SK-N-SH treated with all-trans-retinoic acid at 6 μM for 48 hours (cell line): Measurements from ENCODE around the gene NKAPD1.
"Not testable (repeated sequence)": the region's sequence is repeated elsewhere in the genome, so short reads cannot be mapped to it uniquely, and the experiment has no call there.

Experiments used
- ATAC-seq: fragments of 200-7000 bp; cut with Tn5 transposase; 3 replicates; pipeline ENCODE4 v1.9.1; 2020; ENCODE audit warnings: mild to moderate bottlenecking, moderate library complexity
- ARNTL ChIP-seq: fragments of 450-650 bp; formaldehyde crosslinking; IDR thresholded peaks from 2 replicates; pipeline ENCODE4 v1.5.0; 2020; ENCODE audit warnings: low read depth, mild to moderate bottlenecking, moderate library complexity, borderline replicate concordance
- BACH2 ChIP-seq: fragments of 250-450 bp; sonication (Bioruptor Pico); IDR thresholded peaks from 2 replicates; pipeline ENCODE4 v1.9.0; 2021; ENCODE audit warnings: mild to moderate bottlenecking, borderline replicate concordance
- CSRNP3 ChIP-seq: fragments of 250-450 bp; sonication (Bioruptor Pico); IDR thresholded peaks from 2 replicates; pipeline ENCODE4 v1.5.1; 2021; ENCODE audit warnings: mild to moderate bottlenecking, moderate library complexity
- ESRRG ChIP-seq: fragments of 250-450 bp; sonication (Bioruptor Pico); IDR thresholded peaks from 2 replicates; pipeline ENCODE4 v1.6.1; 2021; ENCODE audit warnings: mild to moderate bottlenecking
- GLIS3 ChIP-seq: fragments of 250-450 bp; sonication (Bioruptor Pico); IDR thresholded peaks from 2 replicates; pipeline ENCODE4 v1.5.0; 2020; ENCODE audit warnings: mild to moderate bottlenecking, moderate library complexity
- ISL1 ChIP-seq: fragments of 250-450 bp; sonication (Bioruptor Pico); IDR thresholded peaks from 2 replicates; pipeline ENCODE4 v2.1.2; 2022; ENCODE audit warnings: mild to moderate bottlenecking, moderate library complexity
- OSR1 ChIP-seq: fragments of 250-450 bp; sonication (Bioruptor Pico); IDR thresholded peaks from 2 replicates; pipeline ENCODE4 v1.8.0; 2022; ENCODE audit warnings: moderate library complexity, mild to moderate bottlenecking, inconsistent platforms
- PATZ1 ChIP-seq: fragments of 250-450 bp; sonication (Bioruptor Pico); IDR thresholded peaks from 2 replicates; pipeline ENCODE4 v1.8.0; 2020; ENCODE audit warnings: mild to moderate bottlenecking, moderate library complexity, borderline replicate concordance
- POU6F1 ChIP-seq: fragments of 250-450 bp; sonication (Bioruptor Pico); IDR thresholded peaks from 2 replicates; pipeline ENCODE4 v1.8.0; 2021; ENCODE audit warnings: low read depth, mild to moderate bottlenecking, moderate library complexity, borderline replicate concordance
- PPARA ChIP-seq: fragments of 250-450 bp; sonication (Bioruptor Pico); IDR thresholded peaks from 2 replicates; pipeline ENCODE4 v1.5.0; 2020; ENCODE audit warnings: mild to moderate bottlenecking, borderline replicate concordance
- RARB ChIP-seq: fragments of 250-450 bp; sonication (Bioruptor Pico); IDR thresholded peaks from 2 replicates; pipeline ENCODE4 v1.8.0; 2021; ENCODE audit warnings: mild to moderate bottlenecking, moderate library complexity
- TCF4 ChIP-seq: fragments of 250-450 bp; sonication (Bioruptor Pico); IDR thresholded peaks from 2 replicates; pipeline ENCODE4 v1.8.0; 2021; ENCODE audit warnings: mild to moderate bottlenecking, moderate library complexity, borderline replicate concordance
- TOX ChIP-seq: fragments of 250-450 bp; sonication (Bioruptor Pico); IDR thresholded peaks from 2 replicates; pipeline ENCODE4 v1.8.0; 2021; ENCODE audit warnings: mild to moderate bottlenecking, moderate library complexity, borderline replicate concordance
- TSHZ2 ChIP-seq: fragments of 250-450 bp; sonication (Bioruptor Pico); IDR thresholded peaks from 2 replicates; pipeline ENCODE4 v1.5.0; 2020; ENCODE audit warnings: mild to moderate bottlenecking, moderate library complexity
- ZFP3 ChIP-seq: fragments of 250-450 bp; sonication (Bioruptor Pico); IDR thresholded peaks from 2 replicates; pipeline ENCODE4 v1.5.0; 2020; ENCODE audit warnings: mild to moderate bottlenecking, moderate library complexity
- ZFP30 ChIP-seq: fragments of 450-650 bp; formaldehyde crosslinking; IDR thresholded peaks from 2 replicates; pipeline ENCODE4 v1.5.0; 2022; ENCODE audit warnings: mild to moderate bottlenecking, moderate library complexity
- ZNF70 ChIP-seq: fragments of 450-650 bp; formaldehyde crosslinking; IDR thresholded peaks from 2 replicates; pipeline ENCODE4 v1.5.0; 2020; ENCODE audit warnings: mild to moderate bottlenecking, moderate library complexity

The NKAPD1 gene

DNA sequence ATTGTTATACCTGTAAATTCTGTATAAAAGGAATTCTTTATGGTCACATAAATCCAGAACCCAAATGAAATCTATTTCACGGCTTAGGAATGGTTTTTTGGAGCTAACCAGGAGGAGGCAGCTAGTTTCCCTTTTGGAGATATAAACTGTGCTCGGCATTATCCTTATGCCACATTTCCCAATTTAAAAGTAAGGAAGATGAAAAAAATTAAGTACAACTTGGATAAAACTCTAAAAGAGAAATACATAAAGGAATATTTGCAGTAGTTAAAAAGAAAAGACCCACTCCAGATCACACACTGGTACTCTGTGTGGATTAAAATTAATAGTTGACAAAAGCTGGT, 31.2 kb upstream of the NKAPD1 start (continued):
- TF ChIP-seq CSRNP3 (CRISPR knock-in tag) (no peak), PATZ1 (CRISPR knock-in tag) (no peak), ISL1 (CRISPR knock-in tag) (no peak), BACH2 (CRISPR knock-in tag) (no peak), TCF4 (no peak), ZFP30 (CRISPR knock-in tag) (no peak), RARB (CRISPR knock-in tag) (no peak)

GRCh38 chr11:112044961-112045360, 29.1 kb upstream of the NKAPD1 start:
- TF ChIP-seq GLIS3 (no peak), BACH2 (CRISPR knock-in tag) (no peak), ESRRG (CRISPR knock-in tag) (no peak), ISL1 (CRISPR knock-in tag) (no peak), PPARA (CRISPR knock-in tag) (no peak), ZNF70 (CRISPR knock-in tag) (no peak), ARNTL (CRISPR knock-in tag) (no peak), TSHZ2 (CRISPR knock-in tag) (no peak), ZFP3 (no peak)
- no peak for ATAC-seq

GRCh38 chr11:112046647-112047046, 27.5 kb upstream of the NKAPD1 start:
- not testable (repeated sequence) for ATAC-seq

- ATAC-seq: not testable (repeated sequence)
These were observed 25.8 kb upstream of the NKAPD1 start for GRCh38 chr11:112048256-112048655.

- no peak for ATAC-seq
- no peak for TF ChIP-seq TOX (CRISPR knock-in tag)
These were observed 24.3 kb upstream of the NKAPD1 start for GRCh38 chr11:112049777-112050176.

GRCh38 chr11:112050721-112051120, 23.4 kb upstream of the NKAPD1 start:
- ATAC-seq: no peak
- no peak for TF ChIP-seq PATZ1 (CRISPR knock-in tag)
- TF ChIP-seq POU6F1: no peak
- no peak for TF ChIP-seq OSR1 (CRISPR knock-in tag)
- TF ChIP-seq GLIS3: no peak
- TF ChIP-seq TSHZ2 (CRISPR knock-in tag): no peak
- TF ChIP-seq RARB (CRISPR knock-in tag): no peak
